ENCODE measurements around the gene TRIM63. TPM values are rescaled to one million over a fixed set of nuclear protein-coding genes. Genes with fewer than 3 reads are reported as not detected.

The TRIM63 gene
- total and polyA plus RNA-seq, 2 of the 13 experiments (the other 11 are each of a cell fraction or from before 2014, with no cell fraction given), result not detected

DNA sequence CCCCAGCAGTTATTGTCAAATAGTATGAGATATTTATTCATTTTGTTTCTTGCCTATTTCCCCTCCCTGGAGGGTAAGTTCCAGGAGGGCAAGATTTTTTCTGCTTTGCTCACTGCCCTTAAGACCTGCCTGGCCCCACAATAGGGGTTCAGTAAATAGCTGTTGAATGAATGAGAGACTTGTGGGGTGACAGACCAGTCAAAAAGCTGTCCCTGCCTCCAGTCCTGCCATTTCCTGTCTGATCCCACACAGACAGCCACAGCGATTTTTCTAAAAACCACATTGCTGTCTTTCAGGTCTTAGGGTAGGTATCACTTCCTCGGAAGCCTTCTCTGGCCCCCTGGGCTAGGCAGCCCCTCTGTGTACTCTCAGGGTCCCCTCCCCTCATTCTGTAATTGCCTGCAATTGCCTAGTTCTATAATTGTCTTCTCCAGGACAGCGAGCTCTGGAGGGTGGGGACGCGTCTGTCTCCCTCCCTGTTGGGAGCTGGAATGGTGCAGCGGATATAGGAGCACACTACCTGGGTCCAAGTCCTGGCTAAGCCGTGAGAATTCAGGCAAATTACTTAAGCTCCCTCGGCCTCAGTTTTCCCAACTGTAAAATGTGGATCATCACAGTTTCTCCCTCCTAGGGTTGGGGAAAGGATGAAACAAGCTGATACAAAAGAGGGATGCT lies 47.7 kb downstream of the TRIM63 start:
- Histone ChIP-seq H3K4me1 (ENCODE audit: insufficient read depth, low read length) (peaks cover 90% of the 10 kb centered on the region), H3K4me2 (ENCODE audit: low read depth, low read length) (peak overlapping the region; percentile 81), H2AFZ (ENCODE audit: low read length) (no peak overlapping the region), H3K27ac (ENCODE audit: extremely low read length, insufficient read depth, low read length) (no peak overlapping the region), H3K27me3 (ENCODE audit: control insufficient read depth in 1 of 2, insufficient read depth in 2 of 2, low read length in 2 of 2) (peaks cover 8 to 31% of the 10 kb centered on the region in 2 experiments), H3K9me3 (ENCODE audit: low read length) (no peaks in the 10 kb centered on the region), H4K20me1 (ENCODE audit: insufficient read depth, low read length) (no peaks in the 10 kb centered on the region), H3K9ac (ENCODE audit: insufficient read depth, low read depth, low read length) (no peak overlapping the region), H3K4me3 (replicated peaks in 1 of 3; ENCODE audit: insufficient read depth in 1 of 3, low read depth in 2 of 3, low read length in 3 of 3) (peak overlapping the region in 1 of 3 experiments; percentile 4; a peak in 1 of 6 replicates), H3K79me2 (ENCODE audit: insufficient read depth, low read length) (no peaks in the 10 kb centered on the region), H3K36me3 (replicated peaks in 1 of 2; ENCODE audit: control insufficient read depth in 1 of 2, insufficient read depth in 2 of 2, low read length in 2 of 2) (no peaks in the 10 kb centered on the region)
- DNase-seq (ENCODE audit: low spot score), result no peak
- ChIA-PET POLR2A (no interaction called here), CTCF (ENCODE audit: low intra/inter-chr PET ratio, low total read pairs) (no interaction called here)
- intact Hi-C loops (cut with micrococcal nuclease; ENCODE audit: unreplicated experiment), result no loop called here
- no TSS peak for BruUV-seq (replicated peaks)
- in situ Hi-C loops (cut with HindIII; ENCODE audit: extremely low pct_ligation_motif_present, low pct_unique_long_range_greater_than_20kb), result no loop called here
- FAIRE-seq, result no peak
- 30% methylated on average over 8 of the region's 8 CpGs for WGBS (ENCODE audit: low lambda C conversion rate)
- TF ChIP-seq YEATS2 (CRISPR knock-in tag; IDR thresholded peaks at IDR 0.05; ENCODE audit: borderline replicate concordance) (no peak), TBX3 (IDR thresholded peaks at IDR 0.05; ENCODE audit: borderline replicate concordance) (no peak), SP1 (IDR thresholded peaks at IDR 0.05) (no peak), SP1 (CRISPR knock-in tag; IDR thresholded peaks at IDR 0.05) (no peak), TOPORS (CRISPR knock-in tag; IDR thresholded peaks at IDR 0.05) (no peak), YEATS4 (CRISPR knock-in tag; IDR thresholded peaks at IDR 0.05; ENCODE audit: borderline replicate concordance) (no peak), ARNTL (CRISPR knock-in tag; IDR thresholded peaks at IDR 0.05) (no peak), ZMAT3 (CRISPR knock-in tag; conservative IDR thresholded peaks at IDR 0.05) (no peak), ZNF782 (CRISPR knock-in tag; IDR thresholded peaks at IDR 0.05; ENCODE audit: borderline replicate concordance) (no peak), RBM39 (IDR thresholded peaks at IDR 0.05; ENCODE audit: low read depth, low read length, poor library complexity, severe bottlenecking) (no peak), ZNF3 (CRISPR knock-in tag; IDR thresholded peaks at IDR 0.05) (no peak), ZNF572 (CRISPR knock-in tag; IDR thresholded peaks at IDR 0.05) (no peak), HOXA7 (CRISPR knock-in tag; IDR thresholded peaks at IDR 0.05) (no peak), SRF (IDR thresholded peaks at IDR 0.05; ENCODE audit: low read depth, low read length) (no peak), CREM (IDR thresholded peaks at IDR 0.05) (no peak), CREM (CRISPR knock-in tag; IDR thresholded peaks at IDR 0.05) (no peak), NFE2 (CRISPR knock-in tag; IDR thresholded peaks at IDR 0.05) (no peak), ZNF224 (CRISPR knock-in tag; IDR thresholded peaks at IDR 0.05) (no peak)
- TF ChIP-seq, protein P1, sequence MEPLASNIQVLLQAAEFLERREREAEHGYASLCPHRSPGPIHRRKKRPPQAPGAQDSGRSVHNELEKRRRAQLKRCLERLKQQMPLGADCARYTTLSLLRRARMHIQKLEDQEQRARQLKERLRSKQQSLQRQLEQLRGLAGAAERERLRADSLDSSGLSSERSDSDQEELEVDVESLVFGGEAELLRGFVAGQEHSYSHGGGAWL (CRISPR knock-in tag; IDR thresholded peaks at IDR 0.05), result no peak
- TF ChIP-seq, protein P2, sequence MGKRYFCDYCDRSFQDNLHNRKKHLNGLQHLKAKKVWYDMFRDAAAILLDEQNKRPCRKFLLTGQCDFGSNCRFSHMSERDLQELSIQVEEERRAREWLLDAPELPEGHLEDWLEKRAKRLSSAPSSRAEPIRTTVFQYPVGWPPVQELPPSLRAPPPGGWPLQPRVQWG (CRISPR knock-in tag; IDR thresholded peaks at IDR 0.05; ENCODE audit: borderline replicate concordance, low read depth), result no peak
- TF ChIP-seq, protein P3, sequence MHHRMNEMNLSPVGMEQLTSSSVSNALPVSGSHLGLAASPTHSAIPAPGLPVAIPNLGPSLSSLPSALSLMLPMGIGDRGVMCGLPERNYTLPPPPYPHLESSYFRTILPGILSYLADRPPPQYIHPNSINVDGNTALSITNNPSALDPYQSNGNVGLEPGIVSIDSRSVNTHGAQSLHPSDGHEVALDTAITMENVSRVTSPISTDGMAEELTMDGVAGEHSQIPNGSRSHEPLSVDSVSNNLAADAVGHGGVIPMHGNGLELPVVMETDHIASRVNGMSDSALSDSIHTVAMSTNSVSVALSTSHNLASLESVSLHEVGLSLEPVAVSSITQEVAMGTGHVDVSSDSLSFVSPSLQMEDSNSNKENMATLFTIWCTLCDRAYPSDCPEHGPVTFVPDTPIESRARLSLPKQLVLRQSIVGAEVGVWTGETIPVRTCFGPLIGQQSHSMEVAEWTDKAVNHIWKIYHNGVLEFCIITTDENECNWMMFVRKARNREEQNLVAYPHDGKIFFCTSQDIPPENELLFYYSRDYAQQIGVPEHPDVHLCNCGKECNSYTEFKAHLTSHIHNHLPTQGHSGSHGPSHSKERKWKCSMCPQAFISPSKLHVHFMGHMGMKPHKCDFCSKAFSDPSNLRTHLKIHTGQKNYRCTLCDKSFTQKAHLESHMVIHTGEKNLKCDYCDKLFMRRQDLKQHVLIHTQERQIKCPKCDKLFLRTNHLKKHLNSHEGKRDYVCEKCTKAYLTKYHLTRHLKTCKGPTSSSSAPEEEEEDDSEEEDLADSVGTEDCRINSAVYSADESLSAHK (CRISPR knock-in tag; IDR thresholded peaks at IDR 0.05; ENCODE audit: borderline replicate concordance), result no peak
- no peak for ATAC-seq
